Left ventricle myocardium inferior (tissue), 1 donor: ENCODE data around the gene KCNB1. TPM values are rescaled to one million over a fixed set of nuclear protein-coding genes. Genes with fewer than 3 reads are reported as not detected.

ENCODE experiments used
- DNase-seq: peaks from one replicate; pipeline ENCODE4 v3.0.0-alpha.2; 2020
- H3K27ac ChIP-seq: fragments of 200-600 bp; replicated peaks from 2 replicates; pipeline ENCODE4 v1.8.0; 2021
- H3K27me3 ChIP-seq: fragments of 200-600 bp; 2 replicates; pipeline ENCODE4 v1.8.0; 2021; ENCODE audit warnings: low read depth
- H3K36me3 ChIP-seq: fragments of 200-600 bp; 2 replicates; pipeline ENCODE4 v1.8.0; 2021
- H3K4me1 ChIP-seq: fragments of 200-600 bp; 2 replicates; pipeline ENCODE4 v1.8.0; 2021
- H3K4me3 ChIP-seq: fragments of 200-600 bp; 2 replicates; pipeline ENCODE4 v1.8.0; 2021; ENCODE audit warnings: mild to moderate bottlenecking, moderate library complexity
- H3K9me3 ChIP-seq: fragments of 200-600 bp; replicated peaks from 2 replicates; pipeline ENCODE4 v1.8.0; 2021
- CTCF ChIP-seq: fragments of 200-600 bp; IDR thresholded peaks from 2 replicates; pipeline ENCODE4 v1.8.0; 2021; ENCODE audit warnings: antibody characterized with exemption, mild to moderate bottlenecking, borderline replicate concordance
- intact Hi-C: fragments of 100-400 bp; cut with micrococcal nuclease; formaldehyde crosslinking; loops from one replicate; pipeline ENCODE4 v1.11.0; 2022
- total RNA-seq: library from RNA; stranded (reverse); fragmentation: NEBNext Ultra II Directional; extraction: Animal tissue kit (Norgen Biotek cat#: 25700); gene quantifications from one replicate; pipeline ENCODE4 v1.2.1, GENCODE V29; 2021
- donor health status: DM: no; HTN: yes; CAD: no; lungs with severe emphysema.

KCNB1 gene
- total RNA-seq, 1 donor from 2014 or later, result 0.77 TPM

DNA sequence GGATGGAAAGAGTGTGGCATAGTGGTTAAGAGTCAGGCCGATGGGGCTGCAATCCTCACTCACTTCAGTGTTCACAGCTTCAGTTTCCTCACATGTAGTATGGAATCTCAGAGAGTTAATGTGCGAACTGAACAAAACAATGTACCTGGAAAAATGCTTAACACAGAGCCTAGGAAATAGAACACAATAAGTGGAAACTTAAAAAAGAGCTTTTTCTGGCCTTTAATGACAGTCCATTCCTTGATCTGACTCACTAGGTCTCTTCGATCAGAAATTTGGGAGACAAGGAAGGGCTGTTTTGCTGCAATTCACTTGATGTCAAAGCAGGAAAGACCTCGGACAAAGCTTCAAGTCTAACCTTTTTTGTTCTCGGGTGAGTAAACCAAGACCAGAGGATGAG lies 56.1 kb downstream of the KCNB1 start:
- TF ChIP-seq CTCF, result no peak
- intact Hi-C loops, result no loop called here
- Histone ChIP-seq H3K36me3 (no peaks in the 10 kb centered on the region), H3K4me1 (peaks cover 52% of the 10 kb centered on the region), H3K9me3 (no peaks in the 10 kb centered on the region), H3K4me3 (peak overlapping the region; percentile 35), H3K27me3 (no peaks in the 10 kb centered on the region), H3K27ac (peak overlapping the region; percentile 89)
- no peak for DNase-seq

GRCh38 chr20:49424536-49424935 lies 57.9 kb downstream of the KCNB1 start:
- peaks cover 70% of the 10 kb centered on the region for H3K4me1 ChIP-seq
- intact Hi-C loops, result no loop called here
- DNase-seq, result no peak
- H3K9me3 ChIP-seq, result no peaks in the 10 kb centered on the region
- H3K4me3 ChIP-seq, result no peak overlapping the region
- no peak for TF ChIP-seq CTCF
- no peaks in the 10 kb centered on the region for H3K27me3 ChIP-seq
- peak overlapping the region; percentile 89 for H3K27ac ChIP-seq
- H3K36me3 ChIP-seq, result no peaks in the 10 kb centered on the region

DNA sequence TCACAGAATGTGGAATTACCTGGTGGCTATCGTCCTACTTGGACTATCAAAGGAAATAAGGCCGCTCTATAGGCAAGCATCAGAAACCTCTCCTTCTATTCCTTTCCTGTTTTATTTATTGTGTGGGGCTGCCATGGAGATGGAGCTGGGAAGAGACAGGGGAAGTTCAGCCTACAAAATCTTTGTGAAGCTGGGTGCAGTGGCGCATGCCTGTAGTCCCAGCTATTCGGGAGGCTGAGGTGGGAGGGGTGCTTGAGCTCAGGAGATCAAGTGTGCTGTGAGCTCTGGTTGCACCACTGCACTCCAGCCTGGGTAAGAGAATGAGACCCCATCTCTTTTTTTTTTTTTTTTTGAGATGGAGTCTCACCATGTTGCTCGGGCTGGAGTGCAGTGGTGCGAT lies 60.3 kb downstream of the KCNB1 start:
- DNase-seq, result no peak
- no peak for TF ChIP-seq CTCF
- H3K9me3 ChIP-seq, result no peaks in the 10 kb centered on the region
- peak overlapping the region; percentile 82 for H3K27ac ChIP-seq
- no peaks in the 10 kb centered on the region for H3K27me3 ChIP-seq
- intact Hi-C loops, result no loop called here
- peaks cover 61% of the 10 kb centered on the region for H3K4me1 ChIP-seq
- no peaks in the 10 kb centered on the region for H3K36me3 ChIP-seq
- no peak overlapping the region for H3K4me3 ChIP-seq

DNA sequence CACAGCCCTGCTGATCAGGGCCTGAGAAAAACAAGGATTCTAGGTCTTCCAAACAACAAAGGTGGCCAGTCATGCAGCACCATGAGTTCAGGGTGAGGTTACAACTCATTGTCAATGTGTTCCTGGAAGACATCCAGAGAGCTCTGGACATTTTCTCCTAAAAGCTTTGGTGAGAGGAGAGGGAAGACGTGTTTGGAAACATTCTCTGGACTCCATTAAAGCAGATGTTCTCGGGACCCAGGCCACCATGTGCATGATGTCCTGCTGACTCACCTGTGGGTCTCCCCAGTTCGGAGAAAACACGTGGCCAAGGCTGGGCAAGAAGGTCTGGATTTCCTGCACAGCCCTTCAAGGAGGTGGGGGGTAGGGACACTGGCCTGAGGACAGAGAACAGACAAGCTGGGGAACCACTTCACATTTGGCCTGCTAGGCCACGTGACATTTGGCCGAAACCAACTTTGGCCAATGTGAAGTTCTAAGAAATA lies 61.6 kb downstream of the KCNB1 start:
- Histone ChIP-seq H3K9me3 (no peaks in the 10 kb centered on the region), H3K27me3 (no peaks in the 10 kb centered on the region), H3K36me3 (no peaks in the 10 kb centered on the region), H3K4me1 (peaks cover 50% of the 10 kb centered on the region), H3K4me3 (no peak overlapping the region), H3K27ac (peak overlapping the region; percentile 82)
- no peak for TF ChIP-seq CTCF
- intact Hi-C loops, result no loop called here
- no peak for DNase-seq

- no peaks in the 10 kb centered on the region for H3K36me3 ChIP-seq
- DNase-seq, result no peak
- H3K4me3 ChIP-seq, result no peak overlapping the region
- TF ChIP-seq CTCF, result no peak
- peaks cover 45% of the 10 kb centered on the region for H3K4me1 ChIP-seq
- H3K9me3 ChIP-seq, result no peaks in the 10 kb centered on the region
- H3K27ac ChIP-seq, result peak overlapping the region; percentile 82
- intact Hi-C loops, result no loop called here
- peaks cover 3% of the 10 kb centered on the region for H3K27me3 ChIP-seq
These were observed 62.2 kb downstream of the KCNB1 start for GRCh38 chr20:49420292-49420691.
